Measurements from ENCODE around the gene NACA2. TPM values are rescaled to one million over a fixed set of nuclear protein-coding genes. Genes with fewer than 3 reads are reported as not detected.
A peak's percentile ranks its signal among the peaks of the same experiment; 100 is the strongest.

NACA2 gene
- total and polyA plus RNA-seq, 2 of the 13 experiments (the other 11 are each of a cell fraction or from before 2014, with no cell fraction given): 0.21 TPM; not detected in 1

DNA sequence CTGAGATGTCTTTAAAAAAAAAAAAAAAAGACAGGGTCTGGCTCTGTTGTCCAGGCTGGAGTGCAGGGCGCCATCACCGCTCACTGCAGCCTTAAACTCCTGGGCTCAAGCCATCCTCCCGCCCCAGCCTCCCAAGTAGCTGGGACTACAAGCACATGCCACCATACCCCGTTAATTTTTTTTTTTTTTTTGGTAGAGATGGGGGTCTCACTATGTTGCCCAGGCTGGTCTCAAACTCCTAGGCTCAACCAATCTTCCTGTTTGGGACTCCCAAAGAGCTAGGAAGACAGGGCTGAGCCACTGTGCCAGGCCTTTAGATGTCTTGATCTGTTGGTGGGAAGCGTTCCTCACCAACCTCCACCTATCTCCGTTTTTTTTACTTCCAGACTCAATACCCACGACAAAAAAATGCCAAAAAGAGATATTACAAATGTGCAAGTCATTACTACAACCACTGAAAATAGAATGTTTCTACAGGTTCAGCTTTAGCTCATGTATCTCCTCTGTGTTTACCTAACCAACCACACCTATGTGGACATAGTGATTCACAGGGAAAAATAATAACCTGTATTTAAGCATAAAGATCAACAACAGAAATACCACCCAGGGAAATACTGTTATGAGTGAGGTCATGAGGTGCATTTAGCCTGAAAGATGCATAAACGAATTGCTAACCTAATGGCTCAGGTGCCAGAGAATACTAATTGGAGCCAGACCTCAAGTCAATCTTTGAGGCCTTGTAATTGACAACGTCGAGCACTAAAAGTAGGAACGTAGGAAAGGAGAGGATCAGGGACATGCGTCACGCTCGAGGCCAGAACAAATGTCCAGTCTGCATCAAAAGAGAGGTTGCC lies 22.6 kb downstream of the NACA2 start (continued):
- no peak for TF ChIP-seq EED (CRISPR knock-in tag; IDR thresholded peaks at IDR 0.05)
- TF ChIP-seq, protein P1, sequence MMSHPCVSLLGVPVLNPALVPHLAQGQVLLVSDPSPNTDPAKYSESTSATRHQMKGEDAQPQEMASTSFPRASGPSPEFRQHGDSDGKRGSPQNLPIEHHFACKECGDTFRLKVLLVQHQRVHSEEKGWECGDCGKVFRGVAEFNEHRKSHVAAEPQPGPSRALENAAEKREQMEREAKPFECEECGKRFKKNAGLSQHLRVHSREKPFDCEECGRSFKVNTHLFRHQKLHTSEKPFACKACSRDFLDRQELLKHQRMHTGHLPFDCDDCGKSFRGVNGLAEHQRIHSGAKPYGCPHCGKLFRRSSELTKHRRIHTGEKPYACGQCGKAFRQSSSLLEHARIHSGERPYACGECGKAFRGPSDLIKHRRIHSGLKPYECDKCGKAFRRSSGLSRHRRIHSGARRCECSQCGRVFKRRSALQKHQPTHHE (CRISPR knock-in tag; IDR thresholded peaks at IDR 0.05; ENCODE audit: borderline replicate concordance): no peak
- peak; percentile 63 for TF ChIP-seq PPARG (CRISPR knock-in tag; conservative IDR thresholded peaks at IDR 0.05)
- 0 out of 2 replicates have a peak, but pooled peaks have one; percentile 25 for TF ChIP-seq NCOA1 (CRISPR knock-in tag; IDR thresholded peaks at IDR 0.05)
- TF ChIP-seq ZFX (CRISPR knock-in tag; IDR thresholded peaks at IDR 0.05; ENCODE audit: low read depth): 0 out of 2 replicates have a peak, but pooled peaks have one; percentile 43
- TF ChIP-seq, protein P2, sequence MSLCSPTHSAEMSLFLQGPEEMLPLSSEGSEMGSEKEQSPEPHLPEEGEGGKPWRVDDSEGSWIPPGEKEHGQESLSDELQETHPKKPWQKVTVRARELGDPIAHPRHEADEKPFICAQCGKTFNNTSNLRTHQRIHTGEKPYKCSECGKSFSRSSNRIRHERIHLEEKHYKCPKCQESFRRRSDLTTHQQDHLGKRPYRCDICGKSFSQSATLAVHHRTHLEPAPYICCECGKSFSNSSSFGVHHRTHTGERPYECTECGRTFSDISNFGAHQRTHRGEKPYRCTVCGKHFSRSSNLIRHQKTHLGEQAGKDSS (CRISPR knock-in tag; IDR thresholded peaks at IDR 0.05; ENCODE audit: borderline replicate concordance, low read depth): no peak
- TF ChIP-seq, protein P3, sequence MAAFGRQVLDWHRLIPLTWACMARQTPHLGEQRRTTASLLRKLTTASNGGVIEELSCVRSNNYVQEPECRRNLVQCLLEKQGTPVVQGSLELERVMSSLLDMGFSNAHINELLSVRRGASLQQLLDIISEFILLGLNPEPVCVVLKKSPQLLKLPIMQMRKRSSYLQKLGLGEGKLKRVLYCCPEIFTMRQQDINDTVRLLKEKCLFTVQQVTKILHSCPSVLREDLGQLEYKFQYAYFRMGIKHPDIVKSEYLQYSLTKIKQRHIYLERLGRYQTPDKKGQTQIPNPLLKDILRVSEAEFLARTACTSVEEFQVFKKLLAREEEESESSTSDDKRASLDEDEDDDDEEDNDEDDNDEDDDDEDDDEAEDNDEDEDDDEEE (CRISPR knock-in tag; IDR thresholded peaks at IDR 0.05): no peak
- no peak for TF ChIP-seq SNAPC2 (CRISPR knock-in tag; IDR thresholded peaks at IDR 0.05)
- TF ChIP-seq SOX13 (IDR thresholded peaks at IDR 0.05): no peak
- TF ChIP-seq SOX13 (CRISPR knock-in tag; conservative IDR thresholded peaks at IDR 0.05 in 1 of 2, IDR thresholded peaks at IDR 0.05 in 1 of 2): peak in 1 of 2 experiments; percentile 89; a peak in 2 of 4 replicates
- TF ChIP-seq, protein P4, sequence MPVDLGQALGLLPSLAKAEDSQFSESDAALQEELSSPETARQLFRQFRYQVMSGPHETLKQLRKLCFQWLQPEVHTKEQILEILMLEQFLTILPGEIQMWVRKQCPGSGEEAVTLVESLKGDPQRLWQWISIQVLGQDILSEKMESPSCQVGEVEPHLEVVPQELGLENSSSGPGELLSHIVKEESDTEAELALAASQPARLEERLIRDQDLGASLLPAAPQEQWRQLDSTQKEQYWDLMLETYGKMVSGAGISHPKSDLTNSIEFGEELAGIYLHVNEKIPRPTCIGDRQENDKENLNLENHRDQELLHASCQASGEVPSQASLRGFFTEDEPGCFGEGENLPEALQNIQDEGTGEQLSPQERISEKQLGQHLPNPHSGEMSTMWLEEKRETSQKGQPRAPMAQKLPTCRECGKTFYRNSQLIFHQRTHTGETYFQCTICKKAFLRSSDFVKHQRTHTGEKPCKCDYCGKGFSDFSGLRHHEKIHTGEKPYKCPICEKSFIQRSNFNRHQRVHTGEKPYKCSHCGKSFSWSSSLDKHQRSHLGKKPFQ (CRISPR knock-in tag; IDR thresholded peaks at IDR 0.05; ENCODE audit: insufficient replicate concordance): no peak
- TF ChIP-seq, protein P5, sequence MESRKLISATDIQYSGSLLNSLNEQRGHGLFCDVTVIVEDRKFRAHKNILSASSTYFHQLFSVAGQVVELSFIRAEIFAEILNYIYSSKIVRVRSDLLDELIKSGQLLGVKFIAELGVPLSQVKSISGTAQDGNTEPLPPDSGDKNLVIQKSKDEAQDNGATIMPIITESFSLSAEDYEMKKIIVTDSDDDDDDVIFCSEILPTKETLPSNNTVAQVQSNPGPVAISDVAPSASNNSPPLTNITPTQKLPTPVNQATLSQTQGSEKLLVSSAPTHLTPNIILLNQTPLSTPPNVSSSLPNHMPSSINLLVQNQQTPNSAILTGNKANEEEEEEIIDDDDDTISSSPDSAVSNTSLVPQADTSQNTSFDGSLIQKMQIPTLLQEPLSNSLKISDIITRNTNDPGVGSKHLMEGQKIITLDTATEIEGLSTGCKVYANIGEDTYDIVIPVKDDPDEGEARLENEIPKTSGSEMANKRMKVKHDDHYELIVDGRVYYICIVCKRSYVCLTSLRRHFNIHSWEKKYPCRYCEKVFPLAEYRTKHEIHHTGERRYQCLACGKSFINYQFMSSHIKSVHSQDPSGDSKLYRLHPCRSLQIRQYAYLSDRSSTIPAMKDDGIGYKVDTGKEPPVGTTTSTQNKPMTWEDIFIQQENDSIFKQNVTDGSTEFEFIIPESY (CRISPR knock-in tag; IDR thresholded peaks at IDR 0.05): peak; percentile 95
- TF ChIP-seq, protein P6, sequence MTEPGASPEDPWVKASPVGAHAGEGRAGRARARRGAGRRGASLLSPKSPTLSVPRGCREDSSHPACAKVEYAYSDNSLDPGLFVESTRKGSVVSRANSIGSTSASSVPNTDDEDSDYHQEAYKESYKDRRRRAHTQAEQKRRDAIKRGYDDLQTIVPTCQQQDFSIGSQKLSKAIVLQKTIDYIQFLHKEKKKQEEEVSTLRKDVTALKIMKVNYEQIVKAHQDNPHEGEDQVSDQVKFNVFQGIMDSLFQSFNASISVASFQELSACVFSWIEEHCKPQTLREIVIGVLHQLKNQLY (CRISPR knock-in tag; IDR thresholded peaks at IDR 0.05): no peak
- TF ChIP-seq, protein P7, sequence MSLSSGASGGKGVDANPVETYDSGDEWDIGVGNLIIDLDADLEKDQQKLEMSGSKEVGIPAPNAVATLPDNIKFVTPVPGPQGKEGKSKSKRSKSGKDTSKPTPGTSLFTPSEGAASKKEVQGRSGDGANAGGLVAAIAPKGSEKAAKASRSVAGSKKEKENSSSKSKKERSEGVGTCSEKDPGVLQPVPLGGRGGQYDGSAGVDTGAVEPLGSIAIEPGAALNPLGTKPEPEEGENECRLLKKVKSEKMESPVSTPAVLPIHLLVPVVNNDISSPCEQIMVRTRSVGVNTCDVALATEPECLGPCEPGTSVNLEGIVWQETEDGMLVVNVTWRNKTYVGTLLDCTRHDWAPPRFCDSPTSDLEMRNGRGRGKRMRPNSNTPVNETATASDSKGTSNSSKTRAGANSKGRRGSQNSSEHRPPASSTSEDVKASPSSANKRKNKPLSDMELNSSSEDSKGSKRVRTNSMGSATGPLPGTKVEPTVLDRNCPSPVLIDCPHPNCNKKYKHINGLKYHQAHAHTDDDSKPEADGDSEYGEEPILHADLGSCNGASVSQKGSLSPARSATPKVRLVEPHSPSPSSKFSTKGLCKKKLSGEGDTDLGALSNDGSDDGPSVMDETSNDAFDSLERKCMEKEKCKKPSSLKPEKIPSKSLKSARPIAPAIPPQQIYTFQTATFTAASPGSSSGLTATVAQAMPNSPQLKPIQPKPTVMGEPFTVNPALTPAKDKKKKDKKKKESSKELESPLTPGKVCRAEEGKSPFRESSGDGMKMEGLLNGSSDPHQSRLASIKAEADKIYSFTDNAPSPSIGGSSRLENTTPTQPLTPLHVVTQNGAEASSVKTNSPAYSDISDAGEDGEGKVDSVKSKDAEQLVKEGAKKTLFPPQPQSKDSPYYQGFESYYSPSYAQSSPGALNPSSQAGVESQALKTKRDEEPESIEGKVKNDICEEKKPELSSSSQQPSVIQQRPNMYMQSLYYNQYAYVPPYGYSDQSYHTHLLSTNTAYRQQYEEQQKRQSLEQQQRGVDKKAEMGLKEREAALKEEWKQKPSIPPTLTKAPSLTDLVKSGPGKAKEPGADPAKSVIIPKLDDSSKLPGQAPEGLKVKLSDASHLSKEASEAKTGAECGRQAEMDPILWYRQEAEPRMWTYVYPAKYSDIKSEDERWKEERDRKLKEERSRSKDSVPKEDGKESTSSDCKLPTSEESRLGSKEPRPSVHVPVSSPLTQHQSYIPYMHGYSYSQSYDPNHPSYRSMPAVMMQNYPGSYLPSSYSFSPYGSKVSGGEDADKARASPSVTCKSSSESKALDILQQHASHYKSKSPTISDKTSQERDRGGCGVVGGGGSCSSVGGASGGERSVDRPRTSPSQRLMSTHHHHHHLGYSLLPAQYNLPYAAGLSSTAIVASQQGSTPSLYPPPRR (CRISPR knock-in tag; IDR thresholded peaks at IDR 0.05; ENCODE audit: borderline replicate concordance): 0 out of 2 replicates have a peak, but pooled peaks have one; percentile 59
- 0 out of 2 replicates have a peak, but pooled peaks have one; percentile 63 for TF ChIP-seq ZNF792 (CRISPR knock-in tag; IDR thresholded peaks at IDR 0.05)

Measured in HepG2 (cell line).